Neutrophil (primary cell): ENCODE measurements around the gene NSD1.

ENCODE experiments used
- H3K27ac ChIP-seq: fragments of 200-600 bp; sonication (generic); 2 replicates; pipeline ENCODE4 v1.5.1; 2016; ENCODE audit warnings: mild to moderate bottlenecking, moderate library complexity
- H3K27me3 ChIP-seq: fragments of 200-600 bp; sonication (generic); 2 replicates; pipeline ENCODE4 v1.6.0; 2016; ENCODE audit warnings: mild to moderate bottlenecking
- H3K36me3 ChIP-seq: fragments of 200-600 bp; sonication (generic); 2 replicates; pipeline ENCODE4 v1.5.1; 2017
- H3K4me1 ChIP-seq, 2 experiments: fragments of 200-600 bp in 1 of 2; sonication (generic) in 1 of 2; 1 replicate in 1 of 2; 2 replicates in 1 of 2; pipeline versions ENCODE4 v1.5.1 to v1.6.1; 2013 to 2016; ENCODE audit warnings: low read depth in 1 of 2, low read length in 1 of 2, mild to moderate bottlenecking in 1 of 2, moderate library complexity in 1 of 2; ENCODE audit not compliant: control insufficient read depth in 1 of 2, insufficient read depth in 1 of 2
- H3K4me3 ChIP-seq, 2 experiments: fragments of 200-600 bp in 1 of 2; sonication (generic) in 1 of 2; 1 replicate in 1 of 2; 2 replicates in 1 of 2; pipeline ENCODE4 v1.5.1; 2013 to 2016; ENCODE audit warnings: low read depth in 1 of 2, low read length in 1 of 2, mild to moderate bottlenecking in 1 of 2, moderate library complexity in 1 of 2
- H3K9me3 ChIP-seq: fragments of 200-600 bp; sonication (generic); 2 replicates; pipeline ENCODE4 v1.5.1; 2016
- CTCF ChIP-seq: fragments of 200-600 bp; sonication (generic); IDR thresholded peaks from 2 replicates; pipeline ENCODE4 v1.5.1; 2016; ENCODE audit warnings: antibody characterized with exemption

Gene NSD1

GRCh38 chr5:177089127-177089526, 44.4 kb upstream of the NSD1 start:
- no peak overlapping the region for H3K27ac ChIP-seq
- no peak overlapping the region for H3K4me3 ChIP-seq
- H3K27me3 ChIP-seq, result peaks cover 66% of the 10 kb centered on the region
- no peak for TF ChIP-seq CTCF
- no peaks in the 10 kb centered on the region for H3K36me3 ChIP-seq
- H3K4me1 ChIP-seq, result peaks cover 10 to 11% of the 10 kb centered on the region in 2 experiments
- no peaks in the 10 kb centered on the region for H3K9me3 ChIP-seq

- Histone ChIP-seq H3K4me1 (peaks cover 17 to 18% of the 10 kb centered on the region in 2 experiments), H3K27ac (no peak overlapping the region), H3K36me3 (no peaks in the 10 kb centered on the region), H3K4me3 (no peak overlapping the region), H3K27me3 (peaks cover 58% of the 10 kb centered on the region), H3K9me3 (no peaks in the 10 kb centered on the region)
- TF ChIP-seq CTCF, result no peak
Observed at GRCh38 chr5:177089825-177090641, 43.5 kb upstream of the NSD1 start.

GRCh38 chr5:177090813-177091212, 42.8 kb upstream of the NSD1 start:
- Histone ChIP-seq H3K27ac (no peak overlapping the region), H3K4me1 (peaks cover 17 to 18% of the 10 kb centered on the region in 2 experiments), H3K27me3 (peaks cover 50% of the 10 kb centered on the region), H3K36me3 (no peaks in the 10 kb centered on the region), H3K4me3 (no peak overlapping the region), H3K9me3 (no peaks in the 10 kb centered on the region)
- no peak for TF ChIP-seq CTCF

- no peaks in the 10 kb centered on the region for H3K9me3 ChIP-seq
- peaks cover 46% of the 10 kb centered on the region for H3K27me3 ChIP-seq
- peaks cover 17 to 18% of the 10 kb centered on the region in 2 experiments for H3K4me1 ChIP-seq
- H3K27ac ChIP-seq, result no peak overlapping the region
- no peak for TF ChIP-seq CTCF
- no peaks in the 10 kb centered on the region for H3K36me3 ChIP-seq
- no peak overlapping the region for H3K4me3 ChIP-seq
Observed at GRCh38 chr5:177091232-177091631, 42.3 kb upstream of the NSD1 start.

- peaks cover 34% of the 10 kb centered on the region for H3K27me3 ChIP-seq
- no peak overlapping the region for H3K27ac ChIP-seq
- no peak overlapping the region for H3K4me3 ChIP-seq
- H3K9me3 ChIP-seq, result no peaks in the 10 kb centered on the region
- TF ChIP-seq CTCF, result no peak
- H3K4me1 ChIP-seq, result peaks cover 9 to 12% of the 10 kb centered on the region in 2 experiments
- H3K36me3 ChIP-seq, result no peaks in the 10 kb centered on the region
Observed at GRCh38 chr5:177092178-177093081, 41.1 kb upstream of the NSD1 start.
